ENCODE measurements around the gene CEACAM21.

CEACAM21 gene

GRCh38 chr19:41595258-41595889 is 19.4 kb downstream of the CEACAM21 start:
- peak; percentile 67 for DNase-seq (ENCODE audit: low read depth, low spot score)
- H3K4me3 ChIP-seq (ENCODE audit: low read depth, low read length), result no peak overlapping the region
- TF ChIP-seq CTCF (IDR thresholded peaks at IDR 0.05; ENCODE audit: low read depth, low read length), result peak; percentile 55
- in situ Hi-C loops (cut with HindIII; ENCODE audit: low sequenced_read_pairs), result no loop called here

GRCh38 chr19:41595890-41596280 is 19.9 kb downstream of the CEACAM21 start:
- DNase-seq (ENCODE audit: low read depth, low spot score), result no peak
- in situ Hi-C loops (cut with HindIII; ENCODE audit: low sequenced_read_pairs), result no loop called here
- no peak overlapping the region for H3K4me3 ChIP-seq (ENCODE audit: low read depth, low read length)
- TF ChIP-seq CTCF (IDR thresholded peaks at IDR 0.05; ENCODE audit: low read depth, low read length), result no peak

GRCh38 chr19:41597600-41598041 is 21.7 kb downstream of the CEACAM21 start:
- TF ChIP-seq CTCF (IDR thresholded peaks at IDR 0.05; ENCODE audit: low read depth, low read length), result peak; percentile 98
- peak; percentile 49 for DNase-seq (ENCODE audit: low read depth, low spot score)
- H3K4me3 ChIP-seq (ENCODE audit: low read depth, low read length), result no peak overlapping the region
- in situ Hi-C loops (cut with HindIII; ENCODE audit: low sequenced_read_pairs), result no loop called here

- no peak for TF ChIP-seq CTCF (IDR thresholded peaks at IDR 0.05; ENCODE audit: low read depth, low read length)
- in situ Hi-C loops (cut with HindIII; ENCODE audit: low sequenced_read_pairs), result no loop called here
- DNase-seq (ENCODE audit: low read depth, low spot score), result no peak
- H3K4me3 ChIP-seq (ENCODE audit: low read depth, low read length), result no peak overlapping the region
Observed at GRCh38 chr19:41599175-41599966, 23.4 kb downstream of the CEACAM21 start.

GRCh38 chr19:41601771-41602170 is 25.8 kb downstream of the CEACAM21 start:
- no peak for DNase-seq (ENCODE audit: low read depth, low spot score)
- no peak overlapping the region for H3K4me3 ChIP-seq (ENCODE audit: low read depth, low read length)
- no peak for TF ChIP-seq CTCF (IDR thresholded peaks at IDR 0.05; ENCODE audit: low read depth, low read length)
- in situ Hi-C loops (cut with HindIII; ENCODE audit: low sequenced_read_pairs), result no loop called here

- no peak for DNase-seq (ENCODE audit: low read depth, low spot score)
- in situ Hi-C loops (cut with HindIII; ENCODE audit: low sequenced_read_pairs), result no loop called here
- H3K4me3 ChIP-seq (ENCODE audit: low read depth, low read length), result no peak overlapping the region
- TF ChIP-seq CTCF (IDR thresholded peaks at IDR 0.05; ENCODE audit: low read depth, low read length), result no peak
Observed at GRCh38 chr19:41604831-41605230, 28.9 kb downstream of the CEACAM21 start.
